Measurements from ENCODE around the gene GPR27.

Gene GPR27

GRCh38 chr3:71753701-71754609, at the start of gene GPR27:
TSS of gene GPR27 (plus strand) at chr3:71753855. CDS start at chr3:71754050, 195 bp downstream.
- no peak for FAIRE-seq

GRCh38 chr3:71704915-71705314, 48.7 kb upstream of the GPR27 start:
- no peak for FAIRE-seq

GRCh38 chr3:71705681-71706080, 48.0 kb upstream of the GPR27 start:
- no peak for FAIRE-seq

- no peak for FAIRE-seq
These were observed 46.1 kb upstream of the GPR27 start for GRCh38 chr3:71707595-71707994.

- no peak for FAIRE-seq
These were observed 45.1 kb upstream of the GPR27 start for GRCh38 chr3:71708476-71709105.

GRCh38 chr3:71709908-71710511, 43.6 kb upstream of the GPR27 start:
- no peak for FAIRE-seq

GRCh38 chr3:71710906-71711494, 42.7 kb upstream of the GPR27 start:
- peak; percentile 99 for FAIRE-seq

GRCh38 chr3:71713041-71713440, 40.6 kb upstream of the GPR27 start:
- FAIRE-seq: no peak

GRCh38 chr3:71714595-71714994, 39.1 kb upstream of the GPR27 start:
- FAIRE-seq: no peak

- no peak for FAIRE-seq
These were observed 35.6 kb upstream of the GPR27 start for GRCh38 chr3:71718072-71718471.

- FAIRE-seq: no peak
These were observed 32.7 kb upstream of the GPR27 start for GRCh38 chr3:71721002-71721401.

GRCh38 chr3:71721651-71722157, 32.0 kb upstream of the GPR27 start:
- no peak for FAIRE-seq

GRCh38 chr3:71722693-71723092, 31.0 kb upstream of the GPR27 start:
- FAIRE-seq: no peak

- FAIRE-seq: peak; percentile 85
These were observed 30.0 kb upstream of the GPR27 start for GRCh38 chr3:71723452-71724170.

- no peak for FAIRE-seq
These were observed 29.5 kb upstream of the GPR27 start for GRCh38 chr3:71724171-71724453.

- FAIRE-seq: no peak
These were observed 28.9 kb upstream of the GPR27 start for GRCh38 chr3:71724584-71725270.

- FAIRE-seq: no peak
These were observed 28.2 kb upstream of the GPR27 start, which contains the start of gene EIF4E3 for GRCh38 chr3:71725271-71725991. TSS of gene EIF4E3 (minus strand) at chr3:71725402. CDS start at chr3:71725367, 35 bp downstream.

GRCh38 chr3:71726146-71726545, 27.5 kb upstream of the GPR27 start:
- no peak for FAIRE-seq

GRCh38 chr3:71728632-71729342, 24.9 kb upstream of the GPR27 start:
- FAIRE-seq: no peak

GRCh38 chr3:71732637-71733036, 21.0 kb upstream of the GPR27 start:
- FAIRE-seq: no peak

GRCh38 chr3:71733319-71733718, 20.3 kb upstream of the GPR27 start:
- FAIRE-seq: no peak

Data from islet of Langerhans (tissue), 1 donor.